H9 (cell line): Measurements from ENCODE around the gene SLC2A5. TPM values are rescaled to one million over a fixed set of nuclear protein-coding genes. Genes with fewer than 3 reads are reported as not detected.

Experiments used
- DNase-seq: peaks from one replicate; pipeline ENCODE4 v3.0.0-alpha.2; 2017
- H2AFZ ChIP-seq: one replicate; pipeline ENCODE4 v1.6.1; 2013; ENCODE audit warnings: mild to moderate bottlenecking, low read length, control low read depth, moderate library complexity
- H2AK5ac ChIP-seq: 2 replicates; pipeline ENCODE4 v1.6.1; 2013; ENCODE audit warnings: low read length, control low read depth, mixed read lengths; ENCODE audit not compliant: insufficient read length
- H2BK120ac ChIP-seq: one replicate; pipeline ENCODE4 v1.6.1; 2013; ENCODE audit warnings: low read depth, mild to moderate bottlenecking, low read length, control low read depth, inconsistent platforms; ENCODE audit not compliant: poor library complexity, severe bottlenecking
- H2BK12ac ChIP-seq: 2 replicates; pipeline ENCODE4 v1.6.1; 2013; ENCODE audit warnings: low read length, control low read depth, mixed read lengths, low read depth; ENCODE audit not compliant: insufficient read length
- H2BK15ac ChIP-seq: 2 replicates; pipeline ENCODE4 v1.6.1; 2013; ENCODE audit warnings: low read depth, low read length, control low read depth
- H2BK20ac ChIP-seq: one replicate; pipeline ENCODE4 v1.6.1; 2013; ENCODE audit warnings: low read depth, mild to moderate bottlenecking, low read length, control low read depth, inconsistent platforms; ENCODE audit not compliant: poor library complexity, severe bottlenecking
- H2BK5ac ChIP-seq: 2 replicates; pipeline ENCODE4 v1.6.1; 2013; ENCODE audit warnings: low read length, control low read depth, mixed read lengths; ENCODE audit not compliant: insufficient read length
- H3K14ac ChIP-seq: 2 replicates; pipeline ENCODE4 v1.6.1; 2013; ENCODE audit warnings: low read length, control low read depth; ENCODE audit not compliant: insufficient read depth
- H3K18ac ChIP-seq: 2 replicates; pipeline ENCODE4 v1.6.1; 2013; ENCODE audit warnings: low read depth, mild to moderate bottlenecking, mixed read lengths, low read length, control low read depth; ENCODE audit not compliant: insufficient read length
- H3K23ac ChIP-seq: 2 replicates; pipeline ENCODE4 v1.6.1; 2013; ENCODE audit warnings: low read length, control low read depth, mixed read lengths, low read depth; ENCODE audit not compliant: insufficient read length
- H3K23me2 ChIP-seq: 2 replicates; pipeline ENCODE4 v1.6.1; 2013; ENCODE audit warnings: low read depth, mild to moderate bottlenecking, mixed read lengths, low read length, control low read depth; ENCODE audit not compliant: insufficient read length, poor library complexity, severe bottlenecking
- H3K27ac ChIP-seq: 2 replicates; pipeline ENCODE4 v1.5.1; 2013; ENCODE audit warnings: low read length, control low read depth, mixed read lengths, low read depth; ENCODE audit not compliant: insufficient read length
- H3K27me3 ChIP-seq: 2 replicates; pipeline ENCODE4 v1.6.1; 2013; ENCODE audit warnings: low read length, control low read depth, inconsistent platforms; ENCODE audit not compliant: insufficient read depth
- H3K4ac ChIP-seq: 2 replicates; pipeline ENCODE4 v1.6.1; 2013; ENCODE audit warnings: low read depth, mild to moderate bottlenecking, control low read depth, inconsistent platforms, low read length, moderate library complexity
- H3K4me1 ChIP-seq: 2 replicates; pipeline ENCODE4 v1.6.1; 2013; ENCODE audit warnings: low read length, control low read depth, inconsistent platforms; ENCODE audit not compliant: insufficient read depth
- H3K4me2 ChIP-seq: 2 replicates; pipeline ENCODE4 v1.6.1; 2013; ENCODE audit warnings: low read length, control low read depth, mixed read lengths; ENCODE audit not compliant: insufficient read length, insufficient read depth
- H3K56ac ChIP-seq: 2 replicates; pipeline ENCODE4 v1.6.1; 2013; ENCODE audit warnings: low read depth, mild to moderate bottlenecking, mixed read lengths, low read length, control low read depth; ENCODE audit not compliant: insufficient read length
- H3K79me1 ChIP-seq: 2 replicates; pipeline ENCODE4 v1.6.1; 2013; ENCODE audit warnings: low read depth, mild to moderate bottlenecking, moderate library complexity, low read length, control low read depth, inconsistent platforms; ENCODE audit not compliant: insufficient read depth, poor library complexity, severe bottlenecking
- H3K79me2 ChIP-seq: 2 replicates; pipeline ENCODE4 v1.6.1; 2013; ENCODE audit warnings: low read length, control low read depth, inconsistent platforms; ENCODE audit not compliant: insufficient read depth
- H3K9ac ChIP-seq: 2 replicates; pipeline ENCODE4 v1.6.1; 2013; ENCODE audit warnings: low read length, control low read depth, mixed read lengths; ENCODE audit not compliant: insufficient read length; ENCODE audit errors: extremely low read depth
- H3K9me3 ChIP-seq: one replicate; pipeline ENCODE4 v1.6.1; 2013; ENCODE audit warnings: low read depth, low read length, inconsistent platforms; ENCODE audit not compliant: control insufficient read depth
- H3T11ph ChIP-seq: one replicate; pipeline ENCODE4 v1.6.1; 2013; ENCODE audit warnings: mild to moderate bottlenecking, low read length, control low read depth, inconsistent platforms
- H4K20me1 ChIP-seq: one replicate; pipeline ENCODE4 v1.6.1; 2013; ENCODE audit not compliant: control insufficient read depth, insufficient read length, insufficient read depth
- H4K5ac ChIP-seq: 2 replicates; pipeline ENCODE4 v1.6.1; 2013; ENCODE audit warnings: low read depth, mild to moderate bottlenecking, mixed read lengths, low read length, control low read depth; ENCODE audit not compliant: insufficient read length
- H4K8ac ChIP-seq: replicated peaks from 2 replicates; pipeline ENCODE4 v1.6.1; 2013; ENCODE audit warnings: low read length, control low read depth, mixed read lengths, low read depth; ENCODE audit not compliant: insufficient read length
- H4K91ac ChIP-seq: 2 replicates; pipeline ENCODE4 v1.6.1; 2013; ENCODE audit warnings: low read depth, mild to moderate bottlenecking, moderate library complexity, mixed read lengths, low read length, control low read depth; ENCODE audit not compliant: insufficient read length
- H3K27ac Mint-ChIP-seq, 3 experiments: 2 replicates in 2 of 3; 3 replicates in 1 of 3; pipeline ENCODE4 v1.8.0; 2020 to 2021; ENCODE audit warnings: mixed read lengths in 3 of 3, mild to moderate bottlenecking in 1 of 3, moderate library complexity in 1 of 3
- H3K27me3 Mint-ChIP-seq: 2 replicates; pipeline ENCODE4 v1.8.0; 2021; ENCODE audit warnings: low read depth, mild to moderate bottlenecking, moderate library complexity, mixed read lengths
- H3K36me3 Mint-ChIP-seq, 3 experiments: 2 replicates in 2 of 3; 3 replicates in 1 of 3; pipeline ENCODE4 v1.8.0; 2020 to 2021; ENCODE audit warnings: low read depth in 3 of 3, mixed read lengths in 3 of 3; ENCODE audit not compliant: insufficient read depth in 1 of 3
- H3K4me1 Mint-ChIP-seq, 2 experiments: 2 replicates each; pipeline ENCODE4 v1.8.0; 2020; ENCODE audit warnings: mixed read lengths in 2 of 2
- H3K4me3 Mint-ChIP-seq, 2 experiments: 2 replicates in 1 of 2; 3 replicates in 1 of 2; pipeline ENCODE4 v1.8.0; 2020 to 2021; ENCODE audit warnings: mild to moderate bottlenecking in 2 of 2, mixed read lengths in 2 of 2, moderate library complexity in 1 of 2
- H3K9me3 Mint-ChIP-seq, 2 experiments: 2 replicates in 1 of 2; 3 replicates in 1 of 2; pipeline ENCODE4 v1.8.0; 2020; ENCODE audit warnings: mild to moderate bottlenecking in 2 of 2, mixed read lengths in 2 of 2, moderate library complexity in 1 of 2
- WGBS: extraction: QIAGEN DNeasy Blood & Tissue Kit; methylation state at CpG from one replicate; pipeline ENCODE4 v1.1.7; 2013; ENCODE audit warnings: missing lambda C conversion rate, low lambda C conversion rate, mixed read lengths; ENCODE audit not compliant: insufficient read length; ENCODE audit errors: extremely low coverage; 5-methylcytosine and 5-hydroxymethylcytosine counted together
- total RNA-seq: library from RNA; stranded (reverse); gene quantifications from 2 replicates; pipeline ENCODE4 v1.2.1, GENCODE V29; 2021
- TF ChIP-seq, protein P1 (sequence below): fragments of 200-600 bp; sonication (generic); conservative IDR thresholded peaks from 3 replicates; pipeline ENCODE4 v1.8.0; 2021; ENCODE audit warnings: antibody characterized with exemption, mild to moderate bottlenecking

SLC2A5 gene
- total RNA-seq, 1 experiment from 2014 or later = not detected

DNA sequence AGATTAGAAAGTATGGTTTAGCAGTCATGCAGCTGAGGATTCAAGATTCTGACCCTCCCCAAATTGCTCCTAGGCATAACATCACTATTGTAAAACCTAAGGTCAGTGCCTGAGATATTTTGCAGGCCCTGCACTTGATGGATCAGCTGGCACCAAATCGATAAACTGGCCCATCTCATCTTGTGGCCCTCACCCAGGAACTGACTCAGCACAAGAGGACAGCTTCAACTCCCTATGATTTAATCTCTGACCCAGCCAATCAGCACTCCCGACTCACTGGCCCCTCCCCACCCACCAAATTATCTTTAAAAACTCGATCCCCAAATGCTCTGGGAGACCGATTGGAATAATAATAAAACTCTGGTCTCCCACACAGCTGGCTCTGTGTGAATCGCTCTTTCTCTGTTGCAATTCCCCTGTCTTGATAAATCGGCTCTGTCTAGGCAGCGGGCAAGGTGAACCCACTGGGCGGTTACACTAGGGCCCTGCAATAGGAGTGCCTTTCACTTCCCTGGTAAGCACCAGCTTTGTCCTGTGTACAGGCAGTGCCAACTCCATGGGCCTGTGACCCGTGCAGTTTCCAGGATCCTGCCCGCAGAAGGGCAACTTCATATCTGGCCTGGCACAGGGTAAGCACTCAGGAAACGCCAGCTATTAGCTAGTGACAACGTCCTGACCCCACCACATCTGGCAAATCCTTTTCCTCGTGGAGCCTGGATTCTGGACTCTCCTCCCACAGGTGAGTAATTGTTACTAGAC is 28.7 kb upstream of the SLC2A5 start:
- Histone ChIP-seq H3K27me3 (no peaks in the 10 kb centered on the region), H3K23me2 (no peaks in the 10 kb centered on the region), H3K14ac (no peak overlapping the region), H4K5ac (no peak overlapping the region), H2BK5ac (no peak overlapping the region), H3K4ac (no peak overlapping the region), H4K8ac (no peak overlapping the region), H3K79me2 (no peaks in the 10 kb centered on the region), H2BK20ac (no peak overlapping the region), H2BK120ac (no peak overlapping the region), H3K79me1 (no peaks in the 10 kb centered on the region), H3T11ph (no peak overlapping the region), H2AK5ac (no peak overlapping the region), H4K20me1 (no peaks in the 10 kb centered on the region), H3K4me2 (no peak overlapping the region), H3K23ac (no peak overlapping the region), H3K9me3 (no peaks in the 10 kb centered on the region), H2BK12ac (no peak overlapping the region), H3K9ac (no peak overlapping the region), H3K56ac (no peak overlapping the region), H3K18ac (no peak overlapping the region), H2AFZ (no peak overlapping the region), H2BK15ac (no peak overlapping the region), H3K27ac (no peak overlapping the region), H4K91ac (no peak overlapping the region), H3K4me1 (no peaks in the 10 kb centered on the region; the same call in 1 of the 2 replicates)
- H3K27me3 Mint-ChIP-seq = no peaks in the 10 kb centered on the region; the same call in 1 of the 2 replicates
- no peak overlapping the region for H3K4me3 Mint-ChIP-seq
- no peak for DNase-seq
- TF ChIP-seq, protein P1, sequence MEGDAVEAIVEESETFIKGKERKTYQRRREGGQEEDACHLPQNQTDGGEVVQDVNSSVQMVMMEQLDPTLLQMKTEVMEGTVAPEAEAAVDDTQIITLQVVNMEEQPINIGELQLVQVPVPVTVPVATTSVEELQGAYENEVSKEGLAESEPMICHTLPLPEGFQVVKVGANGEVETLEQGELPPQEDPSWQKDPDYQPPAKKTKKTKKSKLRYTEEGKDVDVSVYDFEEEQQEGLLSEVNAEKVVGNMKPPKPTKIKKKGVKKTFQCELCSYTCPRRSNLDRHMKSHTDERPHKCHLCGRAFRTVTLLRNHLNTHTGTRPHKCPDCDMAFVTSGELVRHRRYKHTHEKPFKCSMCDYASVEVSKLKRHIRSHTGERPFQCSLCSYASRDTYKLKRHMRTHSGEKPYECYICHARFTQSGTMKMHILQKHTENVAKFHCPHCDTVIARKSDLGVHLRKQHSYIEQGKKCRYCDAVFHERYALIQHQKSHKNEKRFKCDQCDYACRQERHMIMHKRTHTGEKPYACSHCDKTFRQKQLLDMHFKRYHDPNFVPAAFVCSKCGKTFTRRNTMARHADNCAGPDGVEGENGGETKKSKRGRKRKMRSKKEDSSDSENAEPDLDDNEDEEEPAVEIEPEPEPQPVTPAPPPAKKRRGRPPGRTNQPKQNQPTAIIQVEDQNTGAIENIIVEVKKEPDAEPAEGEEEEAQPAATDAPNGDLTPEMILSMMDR = no peak
- H3K27ac Mint-ChIP-seq = 0 out of 7 replicates have a peak overlapping the region, but pooled peaks of 1 of the 3 experiments have one; percentile 10
- H3K9me3 Mint-ChIP-seq = peaks cover 21 to 32% of the 10 kb centered on the region in 2 experiments
- WGBS = no CpG with 5 or more reads among the region's 13 CpGs
- peaks cover 7 to 26% (median 13%) of the 10 kb centered on the region in 3 experiments for H3K36me3 Mint-ChIP-seq
- peaks cover 12 to 16% of the 10 kb centered on the region in 2 experiments for H3K4me1 Mint-ChIP-seq
